Measurements from ENCODE around the gene RABGAP1L. TPM values are rescaled to one million over a fixed set of nuclear protein-coding genes. Genes with fewer than 3 reads are reported as not detected.

The RABGAP1L gene
- total and polyA plus RNA-seq, 4 donors, result 4.8 to 53.5 (median 18.8) TPM

DNA sequence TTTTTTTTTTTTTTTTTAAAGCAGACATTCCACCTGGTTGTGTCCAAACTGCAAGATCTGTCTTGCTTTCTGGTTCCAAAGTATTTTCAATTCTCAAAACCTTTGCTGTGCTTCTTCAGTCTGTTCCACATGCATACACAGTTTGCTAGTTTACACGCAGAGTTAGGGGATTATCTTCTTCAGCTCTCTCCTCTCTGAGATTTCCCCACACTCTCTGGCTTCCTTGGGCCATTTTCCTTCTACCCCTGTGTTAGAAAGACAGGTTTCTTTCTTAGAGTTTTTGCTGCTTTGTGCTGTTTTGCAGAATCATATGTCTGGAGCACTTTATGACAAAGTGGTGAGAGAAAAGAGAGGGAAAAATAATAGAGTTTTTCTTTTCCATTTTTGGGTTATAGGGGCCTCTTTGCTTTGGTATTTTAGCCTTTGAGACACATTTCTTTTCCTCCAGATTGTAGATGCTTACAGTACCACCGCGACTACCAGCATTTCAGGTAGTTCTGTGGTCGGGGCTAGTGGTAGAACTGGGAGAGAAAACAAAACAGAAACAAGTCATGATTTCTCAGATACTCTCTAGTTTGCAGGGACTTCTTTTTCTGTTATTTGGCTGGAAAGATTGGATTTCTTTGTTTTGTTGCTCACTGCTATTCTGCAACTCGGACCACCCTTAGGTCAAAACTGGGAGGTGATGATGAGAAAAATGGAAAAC is 66.3 kb downstream of the RABGAP1L start:
- no peak for DNase-seq (ENCODE audit: low spot score)
- Histone ChIP-seq H3K4me3 (ENCODE audit: low read depth in 1 of 3, low read length in 3 of 3) (no peak overlapping the region), H3K9ac (ENCODE audit: low read depth in 1 of 2, low read length in 2 of 2) (no peak overlapping the region), H3K27me3 (ENCODE audit: control insufficient read depth in 4 of 4, insufficient read depth in 4 of 4, low read length in 3 of 4) (no peaks in the 10 kb centered on the region), H3K9me3 (ENCODE audit: control insufficient read depth in 4 of 4, low read length in 3 of 4) (no peaks in the 10 kb centered on the region), H3K4me1 (ENCODE audit: control insufficient read depth in 4 of 4, insufficient read depth in 4 of 4, low read length in 3 of 4) (no peaks in the 10 kb centered on the region), H3K36me3 (ENCODE audit: control insufficient read depth in 4 of 4, insufficient read depth in 3 of 4, low read depth in 1 of 4, low read length in 3 of 4) (peaks cover 0 to 7% (median 4%) of the 10 kb centered on the region in 4 donors), H3K27ac (ENCODE audit: low read depth in 1 of 2, low read length in 2 of 2) (no peak overlapping the region)
- TF ChIP-seq TAF1 (conservative IDR thresholded peaks at IDR 0.05), result no peak
- no peak for TF ChIP-seq YY1 (IDR thresholded peaks at IDR 0.05)
- TF ChIP-seq SP1 (IDR thresholded peaks at IDR 0.05), result no peak
- TF ChIP-seq NR2F2 (IDR thresholded peaks at IDR 0.05), result no peak
- TF ChIP-seq, protein P1, sequence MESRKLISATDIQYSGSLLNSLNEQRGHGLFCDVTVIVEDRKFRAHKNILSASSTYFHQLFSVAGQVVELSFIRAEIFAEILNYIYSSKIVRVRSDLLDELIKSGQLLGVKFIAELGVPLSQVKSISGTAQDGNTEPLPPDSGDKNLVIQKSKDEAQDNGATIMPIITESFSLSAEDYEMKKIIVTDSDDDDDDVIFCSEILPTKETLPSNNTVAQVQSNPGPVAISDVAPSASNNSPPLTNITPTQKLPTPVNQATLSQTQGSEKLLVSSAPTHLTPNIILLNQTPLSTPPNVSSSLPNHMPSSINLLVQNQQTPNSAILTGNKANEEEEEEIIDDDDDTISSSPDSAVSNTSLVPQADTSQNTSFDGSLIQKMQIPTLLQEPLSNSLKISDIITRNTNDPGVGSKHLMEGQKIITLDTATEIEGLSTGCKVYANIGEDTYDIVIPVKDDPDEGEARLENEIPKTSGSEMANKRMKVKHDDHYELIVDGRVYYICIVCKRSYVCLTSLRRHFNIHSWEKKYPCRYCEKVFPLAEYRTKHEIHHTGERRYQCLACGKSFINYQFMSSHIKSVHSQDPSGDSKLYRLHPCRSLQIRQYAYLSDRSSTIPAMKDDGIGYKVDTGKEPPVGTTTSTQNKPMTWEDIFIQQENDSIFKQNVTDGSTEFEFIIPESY (IDR thresholded peaks at IDR 0.05), result no peak
- no peak for TF ChIP-seq HNF4G (IDR thresholded peaks at IDR 0.05)
- no peak for TF ChIP-seq GABPA (IDR thresholded peaks at IDR 0.05 in 1 of 2, conservative IDR thresholded peaks at IDR 0.05 in 1 of 2)
- TF ChIP-seq, protein P2, sequence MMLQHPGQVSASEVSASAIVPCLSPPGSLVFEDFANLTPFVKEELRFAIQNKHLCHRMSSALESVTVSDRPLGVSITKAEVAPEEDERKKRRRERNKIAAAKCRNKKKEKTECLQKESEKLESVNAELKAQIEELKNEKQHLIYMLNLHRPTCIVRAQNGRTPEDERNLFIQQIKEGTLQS (IDR thresholded peaks at IDR 0.05), result no peak
- 96% methylated on average over 5 of the region's 5 CpGs for WGBS

DNA sequence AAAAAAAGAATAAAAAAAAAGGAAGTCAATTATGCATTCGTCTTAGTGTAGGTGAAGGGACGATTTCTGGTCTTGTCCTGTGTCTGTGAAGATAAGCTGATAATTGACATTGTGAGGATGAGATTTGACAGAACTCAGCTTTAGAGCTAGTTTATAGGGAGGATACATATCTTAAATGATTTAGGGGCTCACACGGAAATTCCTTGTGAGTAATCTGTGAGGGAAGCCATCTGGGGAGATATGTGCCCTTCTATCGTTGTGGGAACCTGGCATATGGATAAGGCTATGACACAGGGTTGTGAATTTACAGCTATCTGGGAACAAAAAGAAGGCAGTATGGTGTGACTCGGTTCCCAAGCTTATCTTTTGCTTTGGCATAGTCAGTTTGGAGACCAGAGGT is 71.1 kb downstream of the RABGAP1L start:
- no peak overlapping the region for H3K4me3 ChIP-seq (ENCODE audit: low read depth in 1 of 3, low read length in 3 of 3)
- TF ChIP-seq HNF4G (IDR thresholded peaks at IDR 0.05) (no peak), FOXA2 (IDR thresholded peaks at IDR 0.05) (no peak), SP1 (IDR thresholded peaks at IDR 0.05) (no peak), RXRA (IDR thresholded peaks at IDR 0.05) (no peak), GABPA (IDR thresholded peaks at IDR 0.05 in 1 of 2, conservative IDR thresholded peaks at IDR 0.05 in 1 of 2) (no peak), TAF1 (conservative IDR thresholded peaks at IDR 0.05) (no peak), EGR1 (IDR thresholded peaks at IDR 0.05; ENCODE audit: low read depth in 2 of 2) (no peak), RAD21 (IDR thresholded peaks at IDR 0.05) (no peak), YY1 (IDR thresholded peaks at IDR 0.05) (no peak), HNF4A (conservative IDR thresholded peaks at IDR 0.05) (no peak), FOXA1 (IDR thresholded peaks at IDR 0.05) (no peak), NR2F2 (IDR thresholded peaks at IDR 0.05) (no peak)
- TF ChIP-seq, protein P3, sequence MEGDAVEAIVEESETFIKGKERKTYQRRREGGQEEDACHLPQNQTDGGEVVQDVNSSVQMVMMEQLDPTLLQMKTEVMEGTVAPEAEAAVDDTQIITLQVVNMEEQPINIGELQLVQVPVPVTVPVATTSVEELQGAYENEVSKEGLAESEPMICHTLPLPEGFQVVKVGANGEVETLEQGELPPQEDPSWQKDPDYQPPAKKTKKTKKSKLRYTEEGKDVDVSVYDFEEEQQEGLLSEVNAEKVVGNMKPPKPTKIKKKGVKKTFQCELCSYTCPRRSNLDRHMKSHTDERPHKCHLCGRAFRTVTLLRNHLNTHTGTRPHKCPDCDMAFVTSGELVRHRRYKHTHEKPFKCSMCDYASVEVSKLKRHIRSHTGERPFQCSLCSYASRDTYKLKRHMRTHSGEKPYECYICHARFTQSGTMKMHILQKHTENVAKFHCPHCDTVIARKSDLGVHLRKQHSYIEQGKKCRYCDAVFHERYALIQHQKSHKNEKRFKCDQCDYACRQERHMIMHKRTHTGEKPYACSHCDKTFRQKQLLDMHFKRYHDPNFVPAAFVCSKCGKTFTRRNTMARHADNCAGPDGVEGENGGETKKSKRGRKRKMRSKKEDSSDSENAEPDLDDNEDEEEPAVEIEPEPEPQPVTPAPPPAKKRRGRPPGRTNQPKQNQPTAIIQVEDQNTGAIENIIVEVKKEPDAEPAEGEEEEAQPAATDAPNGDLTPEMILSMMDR (IDR thresholded peaks at IDR 0.05; ENCODE audit: low read depth, low read length, missing input control), result no peak
- TF ChIP-seq, protein P1 (IDR thresholded peaks at IDR 0.05), result no peak
- TF ChIP-seq, protein P2 (IDR thresholded peaks at IDR 0.05), result no peak
- TF ChIP-seq, protein P4, sequence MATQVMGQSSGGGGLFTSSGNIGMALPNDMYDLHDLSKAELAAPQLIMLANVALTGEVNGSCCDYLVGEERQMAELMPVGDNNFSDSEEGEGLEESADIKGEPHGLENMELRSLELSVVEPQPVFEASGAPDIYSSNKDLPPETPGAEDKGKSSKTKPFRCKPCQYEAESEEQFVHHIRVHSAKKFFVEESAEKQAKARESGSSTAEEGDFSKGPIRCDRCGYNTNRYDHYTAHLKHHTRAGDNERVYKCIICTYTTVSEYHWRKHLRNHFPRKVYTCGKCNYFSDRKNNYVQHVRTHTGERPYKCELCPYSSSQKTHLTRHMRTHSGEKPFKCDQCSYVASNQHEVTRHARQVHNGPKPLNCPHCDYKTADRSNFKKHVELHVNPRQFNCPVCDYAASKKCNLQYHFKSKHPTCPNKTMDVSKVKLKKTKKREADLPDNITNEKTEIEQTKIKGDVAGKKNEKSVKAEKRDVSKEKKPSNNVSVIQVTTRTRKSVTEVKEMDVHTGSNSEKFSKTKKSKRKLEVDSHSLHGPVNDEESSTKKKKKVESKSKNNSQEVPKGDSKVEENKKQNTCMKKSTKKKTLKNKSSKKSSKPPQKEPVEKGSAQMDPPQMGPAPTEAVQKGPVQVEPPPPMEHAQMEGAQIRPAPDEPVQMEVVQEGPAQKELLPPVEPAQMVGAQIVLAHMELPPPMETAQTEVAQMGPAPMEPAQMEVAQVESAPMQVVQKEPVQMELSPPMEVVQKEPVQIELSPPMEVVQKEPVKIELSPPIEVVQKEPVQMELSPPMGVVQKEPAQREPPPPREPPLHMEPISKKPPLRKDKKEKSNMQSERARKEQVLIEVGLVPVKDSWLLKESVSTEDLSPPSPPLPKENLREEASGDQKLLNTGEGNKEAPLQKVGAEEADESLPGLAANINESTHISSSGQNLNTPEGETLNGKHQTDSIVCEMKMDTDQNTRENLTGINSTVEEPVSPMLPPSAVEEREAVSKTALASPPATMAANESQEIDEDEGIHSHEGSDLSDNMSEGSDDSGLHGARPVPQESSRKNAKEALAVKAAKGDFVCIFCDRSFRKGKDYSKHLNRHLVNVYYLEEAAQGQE (IDR thresholded peaks at IDR 0.05), result no peak
- H3K36me3 ChIP-seq (ENCODE audit: control insufficient read depth in 4 of 4, insufficient read depth in 3 of 4, low read depth in 1 of 4, low read length in 3 of 4), result peaks cover 0 to 6% (median 2%) of the 10 kb centered on the region in 4 donors
- no peak overlapping the region for H3K9ac ChIP-seq (ENCODE audit: low read depth in 1 of 2, low read length in 2 of 2)
- H3K27ac ChIP-seq (ENCODE audit: low read depth in 1 of 2, low read length in 2 of 2), result no peak overlapping the region
- no peaks in the 10 kb centered on the region for H3K27me3 ChIP-seq (ENCODE audit: control insufficient read depth in 4 of 4, insufficient read depth in 4 of 4, low read length in 3 of 4)
- WGBS, result 73% methylated on average over 5 of the region's 5 CpGs
- no peaks in the 10 kb centered on the region for H3K4me1 ChIP-seq (ENCODE audit: control insufficient read depth in 4 of 4, insufficient read depth in 4 of 4, low read length in 3 of 4)
- DNase-seq (ENCODE audit: low spot score), result no peak
- H3K9me3 ChIP-seq (ENCODE audit: control insufficient read depth in 4 of 4, low read length in 3 of 4), result no peaks in the 10 kb centered on the region

Measured in liver (tissue), 9 donors.